ENCODE results near the gene CNIH2.

CNIH2 gene

GRCh38 chr11:66265531-66266377 lies 12.2 kb upstream of the CNIH2 start:
- TF ChIP-seq CTCF (IDR thresholded peaks at IDR 0.05): no peak

GRCh38 chr11:66266378-66267038 lies 11.5 kb upstream of the CNIH2 start:
- TF ChIP-seq CTCF (IDR thresholded peaks at IDR 0.05): no peak

- TF ChIP-seq CTCF (IDR thresholded peaks at IDR 0.05): no peak
These were observed 11.0 kb upstream of the CNIH2 start for GRCh38 chr11:66267039-66267378.

GRCh38 chr11:66267379-66268243 lies 10.4 kb upstream of the CNIH2 start:
- no peak for TF ChIP-seq CTCF (IDR thresholded peaks at IDR 0.05)

- no peak for TF ChIP-seq CTCF (IDR thresholded peaks at IDR 0.05)
These were observed 9.6 kb upstream of the CNIH2 start, which contains the start of gene RAB1B for GRCh38 chr11:66268244-66268951. RAB1B (plus strand) TSS chr11:66268639; CDS start chr11:66268680, 41 bp downstream.

- TF ChIP-seq CTCF (IDR thresholded peaks at IDR 0.05): no peak
These were observed 8.7 kb upstream of the CNIH2 start for GRCh38 chr11:66268952-66269905.
